HL-60 (cell line): ENCODE data around the gene SSTR5.

Experiments
- DNase-seq, 2 experiments: peaks; one replicate each; pipeline ENCODE4 v3.0.0-alpha.2; 2010 to 2020; ENCODE audit warnings: low read depth in 1 of 2, low spot score in 1 of 2
- H3K27ac ChIP-seq: fragments of 250-450 bp; sonication (Bioruptor Pico); replicated peaks from 2 replicates; pipeline ENCODE4 v1.5.1; 2020; ENCODE audit warnings: mild to moderate bottlenecking, moderate library complexity
- H3K27me3 ChIP-seq: fragments of 250-450 bp; sonication (Bioruptor Pico); 2 replicates; pipeline ENCODE4 v1.5.1; 2021; ENCODE audit warnings: mild to moderate bottlenecking, moderate library complexity; ENCODE audit not compliant: insufficient read depth, poor library complexity, severe bottlenecking
- H3K4me3 ChIP-seq: replicated peaks from 2 replicates; pipeline ENCODE4 v1.5.1; 2011; ENCODE audit warnings: mild to moderate bottlenecking, control low read depth, low read length; ENCODE audit not compliant: insufficient read depth
- CTCF ChIP-seq: IDR thresholded peaks from one replicate; pipeline ENCODE4 v1.5.1; 2011; ENCODE audit warnings: low read length, control low read depth, inconsistent platforms; ENCODE audit not compliant: insufficient read depth
- GABPA ChIP-seq: IDR thresholded peaks from 2 replicates; pipeline ENCODE4 v1.6.1; 2012; ENCODE audit warnings: low read depth
- POLR2AphosphoS5 ChIP-seq: IDR thresholded peaks from 2 replicates; pipeline ENCODE4 v1.6.1; 2012; ENCODE audit warnings: low read depth
- SPI1 ChIP-seq: IDR thresholded peaks from 2 replicates; pipeline ENCODE4 v1.6.1; 2012; ENCODE audit warnings: low read depth, mild to moderate bottlenecking, borderline replicate concordance
- TF ChIP-seq, protein P1 (sequence below): IDR thresholded peaks from 2 replicates; pipeline ENCODE4 v1.6.1; 2012; ENCODE audit warnings: low read depth; ENCODE audit not compliant: insufficient replicate concordance

Gene SSTR5

DNA sequence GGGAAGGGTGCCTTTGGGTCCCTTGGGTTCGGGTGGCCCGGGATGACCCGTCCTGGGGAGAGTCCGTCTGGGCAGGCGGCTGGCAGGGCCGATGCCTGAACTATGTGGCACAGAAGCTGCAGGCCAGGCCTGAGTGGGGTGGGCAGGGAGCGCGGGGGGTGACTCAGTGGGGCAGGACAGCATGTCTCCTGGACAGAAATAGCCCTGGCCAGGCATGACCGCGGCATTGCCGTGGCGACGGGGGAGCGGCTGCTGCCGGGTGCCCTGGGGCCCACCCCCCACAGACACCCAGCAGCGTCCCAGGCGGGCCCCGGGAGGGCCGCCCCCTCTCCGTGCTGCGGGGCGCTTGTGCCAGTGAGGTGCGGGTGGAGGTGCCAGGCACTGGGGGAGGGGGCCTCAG lies 25.3 kb downstream of the SSTR5 start:
- no peak for DNase-seq
- TF ChIP-seq POLR2AphosphoS5 (no peak), SPI1 (no peak), GABPA (no peak)
- H3K4me3 ChIP-seq = no peak overlapping the region
- H3K27me3 ChIP-seq = peaks cover 46% of the 10 kb centered on the region
- no peak overlapping the region for H3K27ac ChIP-seq

- no peak overlapping the region for H3K27ac ChIP-seq
- no peak for TF ChIP-seq POLR2AphosphoS5
- no peak for TF ChIP-seq SPI1
- TF ChIP-seq CTCF = no peak
- TF ChIP-seq, protein P1, sequence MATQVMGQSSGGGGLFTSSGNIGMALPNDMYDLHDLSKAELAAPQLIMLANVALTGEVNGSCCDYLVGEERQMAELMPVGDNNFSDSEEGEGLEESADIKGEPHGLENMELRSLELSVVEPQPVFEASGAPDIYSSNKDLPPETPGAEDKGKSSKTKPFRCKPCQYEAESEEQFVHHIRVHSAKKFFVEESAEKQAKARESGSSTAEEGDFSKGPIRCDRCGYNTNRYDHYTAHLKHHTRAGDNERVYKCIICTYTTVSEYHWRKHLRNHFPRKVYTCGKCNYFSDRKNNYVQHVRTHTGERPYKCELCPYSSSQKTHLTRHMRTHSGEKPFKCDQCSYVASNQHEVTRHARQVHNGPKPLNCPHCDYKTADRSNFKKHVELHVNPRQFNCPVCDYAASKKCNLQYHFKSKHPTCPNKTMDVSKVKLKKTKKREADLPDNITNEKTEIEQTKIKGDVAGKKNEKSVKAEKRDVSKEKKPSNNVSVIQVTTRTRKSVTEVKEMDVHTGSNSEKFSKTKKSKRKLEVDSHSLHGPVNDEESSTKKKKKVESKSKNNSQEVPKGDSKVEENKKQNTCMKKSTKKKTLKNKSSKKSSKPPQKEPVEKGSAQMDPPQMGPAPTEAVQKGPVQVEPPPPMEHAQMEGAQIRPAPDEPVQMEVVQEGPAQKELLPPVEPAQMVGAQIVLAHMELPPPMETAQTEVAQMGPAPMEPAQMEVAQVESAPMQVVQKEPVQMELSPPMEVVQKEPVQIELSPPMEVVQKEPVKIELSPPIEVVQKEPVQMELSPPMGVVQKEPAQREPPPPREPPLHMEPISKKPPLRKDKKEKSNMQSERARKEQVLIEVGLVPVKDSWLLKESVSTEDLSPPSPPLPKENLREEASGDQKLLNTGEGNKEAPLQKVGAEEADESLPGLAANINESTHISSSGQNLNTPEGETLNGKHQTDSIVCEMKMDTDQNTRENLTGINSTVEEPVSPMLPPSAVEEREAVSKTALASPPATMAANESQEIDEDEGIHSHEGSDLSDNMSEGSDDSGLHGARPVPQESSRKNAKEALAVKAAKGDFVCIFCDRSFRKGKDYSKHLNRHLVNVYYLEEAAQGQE = no peak
- no peak for TF ChIP-seq GABPA
- H3K27me3 ChIP-seq = peaks cover 49% of the 10 kb centered on the region
- no peak overlapping the region for H3K4me3 ChIP-seq
- no peak for DNase-seq
Measured at GRCh38 chr16:1098266-1098991, 25.9 kb downstream of the SSTR5 start.

- peaks cover 52% of the 10 kb centered on the region for H3K27me3 ChIP-seq
- no peak for DNase-seq
- H3K4me3 ChIP-seq = no peak overlapping the region
- TF ChIP-seq SPI1 = no peak
- TF ChIP-seq GABPA = no peak
- no peak for TF ChIP-seq CTCF
- TF ChIP-seq, protein P1 = no peak
- TF ChIP-seq POLR2AphosphoS5 = no peak
- no peak overlapping the region for H3K27ac ChIP-seq
Measured at GRCh38 chr16:1099189-1100083, 26.9 kb downstream of the SSTR5 start.

- H3K4me3 ChIP-seq = no peak overlapping the region
- peaks cover 51% of the 10 kb centered on the region for H3K27me3 ChIP-seq
- no peak for TF ChIP-seq CTCF
- TF ChIP-seq, protein P1 = no peak
- no peak for TF ChIP-seq SPI1
- no peak for TF ChIP-seq POLR2AphosphoS5
- TF ChIP-seq GABPA = no peak
Measured at GRCh38 chr16:1100084-1100800, 27.7 kb downstream of the SSTR5 start.

More at GRCh38 chr16:1100084-1100800, 27.7 kb downstream of the SSTR5 start:
- no peak for DNase-seq
- H3K27ac ChIP-seq = no peak overlapping the region
